SK-MEL-5 (cell line): ENCODE results near the gene DYRK1A. TPM values are rescaled to one million over a fixed set of nuclear protein-coding genes. Genes with fewer than 3 reads are reported as not detected.

Source experiments
- total RNA-seq: library from RNA; depleted of rRNA; stranded (reverse); fragments of >200 nt; shearing (Covaris generic); gene quantifications from 2 replicates; pipeline ENCODE4 v1.2.3, GENCODE V29; 2014; rRNA removed

DYRK1A gene
- total RNA-seq, 1 experiment from 2014 or later: 43.9 TPM

Other genes with a start within 250 kb of the DYRK1A start
- gene VPS26C, start 99.4 kb upstream of the DYRK1A start, total RNA-seq: 83.8 and 90.1 TPM in 2 replicates